ENCODE results near the gene SH3TC1. TPM values are rescaled to one million over a fixed set of nuclear protein-coding genes. Genes with fewer than 3 reads are reported as not detected.

Gene SH3TC1
- total RNA-seq, 1 donor from 2014 or later: 1.2 TPM

GRCh38 chr4:8232748-8233147, 33.7 kb downstream of the SH3TC1 start:
- H3K36me3 Mint-ChIP-seq (ENCODE audit: low read depth): no peaks in the 10 kb centered on the region
- H3K4me3 Mint-ChIP-seq (ENCODE audit: unreplicated experiment): no peak overlapping the region
- TF ChIP-seq CTCF (IDR thresholded peaks at IDR 0.05): no peak
- H3K27me3 Mint-ChIP-seq (ENCODE audit: low read depth): no peaks in the 10 kb centered on the region
- H3K27ac Mint-ChIP-seq (ENCODE audit: unreplicated experiment): no peak overlapping the region
- no peak for DNase-seq (ENCODE audit: low spot score)
- H3K9me3 Mint-ChIP-seq (ENCODE audit: low read depth): no peaks in the 10 kb centered on the region
- peaks cover 12% of the 10 kb centered on the region for H3K4me1 Mint-ChIP-seq (ENCODE audit: low read depth)

- no peak for TF ChIP-seq CTCF (IDR thresholded peaks at IDR 0.05)
- DNase-seq (ENCODE audit: low spot score): no peak
- Mint-ChIP-seq H3K4me1 (ENCODE audit: low read depth) (peaks cover 8% of the 10 kb centered on the region), H3K9me3 (ENCODE audit: low read depth) (no peaks in the 10 kb centered on the region), H3K27ac (ENCODE audit: unreplicated experiment) (no peak overlapping the region), H3K36me3 (ENCODE audit: low read depth) (no peaks in the 10 kb centered on the region), H3K4me3 (ENCODE audit: unreplicated experiment) (no peak overlapping the region), H3K27me3 (ENCODE audit: low read depth) (no peaks in the 10 kb centered on the region)
Measured at GRCh38 chr4:8233672-8234484, 34.8 kb downstream of the SH3TC1 start.

- Mint-ChIP-seq H3K36me3 (ENCODE audit: low read depth) (no peaks in the 10 kb centered on the region), H3K4me1 (ENCODE audit: low read depth) (peaks cover 8% of the 10 kb centered on the region), H3K27me3 (ENCODE audit: low read depth) (no peaks in the 10 kb centered on the region), H3K9me3 (ENCODE audit: low read depth) (no peaks in the 10 kb centered on the region), H3K4me3 (ENCODE audit: unreplicated experiment) (no peak overlapping the region), H3K27ac (ENCODE audit: unreplicated experiment) (no peak overlapping the region)
- DNase-seq (ENCODE audit: low spot score): no peak
- no peak for TF ChIP-seq CTCF (IDR thresholded peaks at IDR 0.05)
Measured at GRCh38 chr4:8234715-8235114, 35.6 kb downstream of the SH3TC1 start.

GRCh38 chr4:8235224-8235623, 36.1 kb downstream of the SH3TC1 start:
- Mint-ChIP-seq H3K27ac (ENCODE audit: unreplicated experiment) (no peak overlapping the region), H3K9me3 (ENCODE audit: low read depth) (no peaks in the 10 kb centered on the region), H3K4me3 (ENCODE audit: unreplicated experiment) (no peak overlapping the region), H3K4me1 (ENCODE audit: low read depth) (peaks cover 8% of the 10 kb centered on the region), H3K27me3 (ENCODE audit: low read depth) (no peaks in the 10 kb centered on the region), H3K36me3 (ENCODE audit: low read depth) (no peaks in the 10 kb centered on the region)
- no peak for TF ChIP-seq CTCF (IDR thresholded peaks at IDR 0.05)
- DNase-seq (ENCODE audit: low spot score): no peak

GRCh38 chr4:8235686-8236085, 36.6 kb downstream of the SH3TC1 start:
- peaks cover 5% of the 10 kb centered on the region for H3K4me1 Mint-ChIP-seq (ENCODE audit: low read depth)
- no peak overlapping the region for H3K4me3 Mint-ChIP-seq (ENCODE audit: unreplicated experiment)
- H3K27me3 Mint-ChIP-seq (ENCODE audit: low read depth): no peaks in the 10 kb centered on the region
- H3K27ac Mint-ChIP-seq (ENCODE audit: unreplicated experiment): no peak overlapping the region
- no peak for TF ChIP-seq CTCF (IDR thresholded peaks at IDR 0.05)
- H3K9me3 Mint-ChIP-seq (ENCODE audit: low read depth): no peaks in the 10 kb centered on the region
- no peak for DNase-seq (ENCODE audit: low spot score)
- H3K36me3 Mint-ChIP-seq (ENCODE audit: low read depth): no peaks in the 10 kb centered on the region

Measured in chondrocyte (in vitro differentiated cells).